Measurements from ENCODE around the gene TSPEAR.
"Not testable (repeated sequence)": the region's sequence is repeated elsewhere in the genome, so short reads cannot be mapped to it uniquely, and the experiment has no call there.

The TSPEAR gene

DNA sequence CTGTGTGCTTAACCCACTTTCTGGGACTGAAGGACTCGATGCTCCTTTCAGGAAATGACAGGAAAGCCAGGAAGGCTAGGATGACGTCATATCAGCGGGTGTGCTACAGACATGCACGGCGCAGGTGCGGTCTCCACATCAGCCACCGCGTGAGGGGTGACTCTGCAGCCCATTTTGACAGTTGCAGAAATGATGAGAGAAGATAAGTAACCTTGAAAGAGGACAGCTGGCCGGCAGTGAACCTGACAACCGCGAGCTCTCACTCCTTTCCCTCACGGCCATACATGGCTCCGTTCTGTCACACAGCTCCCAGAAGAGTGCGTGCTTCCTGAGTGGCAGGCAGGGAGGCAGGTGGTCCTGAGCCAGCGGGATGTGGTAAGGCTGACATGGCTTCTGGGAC is 129.3 kb downstream of the TSPEAR start:
- no peak for TF ChIP-seq CTCF (IDR thresholded peaks at IDR 0.05)

GRCh38 chr21:44581158-44581557 is 130.2 kb downstream of the TSPEAR start:
- TF ChIP-seq CTCF (IDR thresholded peaks at IDR 0.05): no peak

DNA sequence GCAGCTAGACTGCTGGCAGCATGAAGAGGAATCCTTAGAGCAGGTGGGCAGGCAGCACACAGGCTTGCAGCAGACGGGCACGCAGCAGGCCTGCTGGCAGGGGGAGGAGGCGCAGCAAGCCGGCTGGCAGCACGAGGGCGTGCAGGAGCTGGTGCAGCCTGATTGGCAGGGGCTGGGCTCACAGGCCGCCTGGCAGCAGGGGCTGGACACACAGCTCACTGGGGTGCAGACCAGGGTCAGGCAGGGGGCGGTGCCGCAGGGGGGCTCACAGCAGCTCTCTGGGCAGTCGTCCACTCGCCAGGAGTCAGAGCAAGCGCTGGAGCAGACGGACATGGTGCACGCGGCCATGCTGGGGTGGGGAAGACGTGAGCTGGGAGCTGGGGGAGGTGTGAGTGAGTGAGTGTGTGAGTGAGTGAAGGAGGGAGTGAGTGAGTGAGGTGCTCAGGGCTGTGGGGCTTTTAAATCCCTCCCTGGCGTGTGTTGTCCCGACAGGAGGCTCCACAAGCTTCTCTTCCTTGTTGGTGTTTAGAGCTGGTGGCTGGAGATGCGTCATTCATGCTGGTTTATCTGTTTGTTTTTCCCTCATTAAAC is 131.0 kb downstream of the TSPEAR start, which contains the start of gene KRTAP10-5:
Gene KRTAP10-5, minus strand, starts transcription at position 374 of the 591 bp plus-strand sequence. Its CDS starts 26 bp downstream, at position 348.
- TF ChIP-seq CTCF (IDR thresholded peaks at IDR 0.05): not testable (repeated sequence)

GRCh38 chr21:44579833-44580144 is 131.6 kb downstream of the TSPEAR start:
- no peak for TF ChIP-seq CTCF (IDR thresholded peaks at IDR 0.05)

GRCh38 chr21:44579056-44579832 is 132.1 kb downstream of the TSPEAR start:
- no peak for TF ChIP-seq CTCF (IDR thresholded peaks at IDR 0.05)

GRCh38 chr21:44578371-44579055 is 132.9 kb downstream of the TSPEAR start:
- TF ChIP-seq CTCF (IDR thresholded peaks at IDR 0.05): no peak

GRCh38 chr21:44576025-44576420 is 135.3 kb downstream of the TSPEAR start:
- no peak for TF ChIP-seq CTCF (IDR thresholded peaks at IDR 0.05)

Data from LNCAP (cell line).